Ureter (tissue), 1 donor: ENCODE results near the gene TMEM80. TPM values are rescaled to one million over a fixed set of nuclear protein-coding genes. Genes with fewer than 3 reads are reported as not detected.
"Not testable (repeated sequence)": the region's sequence is repeated elsewhere in the genome, so short reads cannot be mapped to it uniquely, and the experiment has no call there.

Experiments used
- DNase-seq: peaks from one replicate; pipeline ENCODE4 v3.0.0-alpha.2; 2020; ENCODE audit warnings: low spot score
- total RNA-seq: library from RNA; stranded (reverse); gene quantifications from one replicate; pipeline ENCODE4 v1.2.4, GENCODE V29; 2023
- donor health status: DM: yes; HTN: yes; CAD: no.

Gene TMEM80
- total RNA-seq, 1 donor from 2014 or later, result 32.5 TPM

DNA sequence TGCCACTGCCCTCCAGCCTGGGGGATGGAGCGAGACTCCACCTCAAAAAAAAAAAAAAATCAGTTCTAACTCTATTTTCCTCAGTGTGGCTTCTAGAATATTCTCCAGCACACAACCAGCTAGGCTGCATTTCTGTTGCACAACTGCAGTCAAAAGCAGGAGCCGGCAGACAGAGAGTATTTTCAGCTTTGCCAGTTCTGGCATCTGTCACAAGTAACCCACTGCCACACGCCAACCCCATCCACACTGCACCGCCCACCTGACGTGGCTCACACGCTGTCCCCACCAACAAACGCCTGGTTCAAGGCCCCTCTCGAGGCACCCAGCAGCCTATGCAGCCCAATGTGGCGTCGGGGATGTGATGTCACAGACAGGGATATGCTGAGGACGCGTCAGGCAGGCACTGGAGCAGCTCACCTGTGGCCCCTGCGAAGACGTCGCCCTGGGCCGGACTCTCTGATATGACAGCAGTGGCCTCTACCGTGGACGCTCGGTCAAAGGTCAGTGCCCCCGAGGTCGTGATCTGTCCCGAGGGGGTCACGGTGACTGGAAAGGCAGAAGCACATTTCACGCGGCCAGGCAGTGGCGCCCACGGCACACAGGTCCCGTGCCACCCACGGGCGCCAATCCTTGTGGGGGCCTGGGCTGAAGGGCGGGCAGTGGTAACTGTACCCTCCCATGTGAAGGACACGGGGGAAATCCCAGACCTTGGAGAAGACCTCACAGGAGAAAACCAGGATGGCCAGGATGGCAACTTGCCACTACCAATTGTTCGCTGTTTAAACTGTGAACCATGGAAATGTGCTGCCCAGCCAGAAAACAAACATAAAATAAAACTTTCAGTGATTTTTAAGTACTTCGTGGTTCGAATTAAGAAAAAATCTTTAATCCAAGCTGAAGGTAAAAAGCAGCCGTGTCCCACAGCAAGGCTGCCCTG is 16.1 kb upstream of the TMEM80 start:
- DNase-seq, result no peak

DNA sequence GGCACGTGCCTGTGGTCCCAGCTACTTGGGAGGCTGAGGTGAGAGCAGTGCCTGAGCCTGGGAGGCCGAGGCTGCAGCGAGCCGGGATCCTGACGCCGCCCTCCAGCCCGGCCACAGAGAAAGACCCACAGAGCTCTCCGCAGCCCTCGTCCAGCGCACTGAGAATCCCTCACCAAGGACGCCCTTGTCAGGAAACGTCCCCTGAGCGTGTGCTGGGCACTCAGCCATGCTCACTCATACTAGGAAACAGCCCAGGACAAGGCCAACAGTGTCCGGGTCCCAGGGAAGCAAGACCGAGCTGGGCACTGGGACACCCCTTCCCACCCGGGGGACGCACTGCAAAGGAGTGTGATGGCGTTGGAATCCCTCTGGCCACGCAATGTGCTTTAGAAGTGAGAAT is 15.1 kb upstream of the TMEM80 start:
- no peak for DNase-seq

DNA sequence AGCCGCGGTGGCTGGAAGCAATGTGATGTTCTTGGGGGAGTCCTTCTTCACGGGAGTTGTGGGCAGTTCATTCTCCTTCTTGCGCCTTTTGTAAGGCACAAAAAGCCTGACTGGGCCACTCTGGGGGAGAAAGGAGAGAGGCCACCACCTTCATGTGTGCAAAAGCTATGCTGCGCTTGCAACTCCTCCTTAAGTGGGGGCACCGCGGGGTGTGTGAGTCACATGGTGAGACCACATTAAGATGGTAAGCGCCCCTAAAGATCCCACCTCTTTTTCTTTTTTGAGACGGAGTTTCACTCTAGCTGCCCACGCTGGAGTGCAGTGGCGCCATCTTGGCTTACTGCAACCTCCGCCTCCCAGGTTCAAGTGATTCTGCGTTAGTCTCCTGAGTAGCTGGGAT is 14.6 kb upstream of the TMEM80 start:
- no peak for DNase-seq

DNA sequence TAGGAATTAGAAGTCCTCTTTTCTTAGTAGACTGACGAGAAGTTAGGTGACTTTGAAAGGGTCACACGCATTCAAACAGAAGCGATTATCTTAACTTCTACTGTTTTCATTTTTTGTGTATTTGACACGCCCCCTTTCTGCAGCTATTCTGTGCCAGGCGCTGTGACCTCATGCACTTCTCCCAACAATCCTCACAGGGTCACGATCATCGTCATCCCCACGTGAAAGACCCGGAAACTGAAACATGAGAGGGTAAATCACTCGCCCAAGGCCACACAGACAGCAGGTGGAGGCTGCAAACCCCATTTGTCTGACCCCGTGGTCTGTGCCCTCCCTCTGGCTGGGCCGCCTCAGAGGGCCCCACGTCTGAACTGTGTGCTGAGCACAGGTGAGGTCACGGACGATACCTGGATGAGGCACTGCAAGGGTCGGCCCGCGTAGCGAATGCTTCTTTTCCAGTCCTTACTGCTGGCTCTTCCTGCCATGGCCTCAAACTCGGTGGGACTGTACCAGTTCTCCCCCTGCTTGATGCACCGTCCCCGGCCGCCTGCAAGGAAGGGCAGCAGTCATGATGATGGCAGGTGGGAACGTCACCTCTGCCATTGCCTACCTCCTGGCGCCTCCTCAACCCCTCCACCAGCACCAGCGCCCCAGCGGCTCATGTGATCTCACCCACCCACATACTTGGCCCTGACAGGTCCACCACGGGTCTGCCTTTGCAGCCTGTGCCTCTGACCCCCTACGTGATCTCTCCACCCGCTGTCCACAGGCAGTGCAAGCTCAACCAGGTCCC is 9.0 kb upstream of the TMEM80 start:
- DNase-seq, result no peak

DNA sequence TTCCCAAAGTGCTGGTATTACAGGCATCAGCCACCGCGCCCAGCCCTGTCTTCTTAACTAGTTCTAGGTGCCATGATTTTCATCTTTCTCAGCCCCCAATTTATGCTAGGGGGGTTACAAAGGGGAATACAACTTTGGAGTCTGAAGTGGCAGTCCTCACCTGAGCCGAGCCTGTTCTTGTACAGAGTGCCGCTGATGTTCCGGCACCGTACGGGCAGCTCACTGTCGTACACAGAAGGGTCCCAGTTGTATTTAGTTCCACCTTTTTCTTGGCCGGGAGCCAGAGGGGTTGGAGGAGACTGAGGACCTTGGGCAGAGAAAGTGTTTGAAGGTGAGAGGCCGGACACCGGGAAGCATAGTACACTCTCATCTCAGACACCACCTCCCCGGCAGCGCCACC is 7.9 kb upstream of the TMEM80 start:
- DNase-seq, result no peak

DNA sequence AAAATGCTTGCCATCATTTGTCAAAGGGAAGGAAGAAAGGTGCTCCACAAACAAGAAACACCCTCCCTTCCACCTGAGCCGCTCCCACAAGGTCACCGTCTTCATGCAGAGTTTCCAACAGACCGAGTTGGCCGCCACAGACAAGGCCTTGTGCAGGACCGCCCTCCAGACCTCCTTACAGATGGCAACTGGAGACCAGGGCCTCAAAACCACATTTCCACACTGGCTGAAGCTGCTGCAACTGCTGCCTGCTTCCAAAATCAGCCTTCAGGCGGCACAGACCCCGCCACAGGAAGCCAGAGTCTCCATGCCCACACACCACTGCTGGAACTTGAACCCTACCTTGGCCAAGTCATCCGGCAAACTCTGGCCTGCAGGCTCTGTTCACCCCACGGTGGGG is 6.9 kb upstream of the TMEM80 start:
- DNase-seq, result no peak

DNA sequence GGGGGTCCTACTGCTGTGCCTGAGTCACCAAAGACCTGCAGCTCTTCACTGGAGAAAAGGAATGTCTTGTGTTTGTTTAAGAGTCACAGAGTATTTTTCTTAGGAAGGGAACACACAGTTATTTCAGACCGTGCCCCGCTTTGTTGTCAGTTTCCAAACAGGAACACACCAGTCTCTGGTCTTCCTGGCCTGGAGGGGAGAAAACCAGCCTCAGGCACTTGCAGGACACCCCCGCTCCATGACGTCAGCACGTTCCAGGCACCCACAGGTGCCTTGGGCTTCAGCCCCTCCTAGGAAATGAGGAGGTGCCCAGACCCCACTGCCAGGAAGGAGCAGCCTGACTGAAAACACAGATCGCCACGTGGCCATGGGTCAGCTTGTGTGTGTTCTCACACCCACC is 6.0 kb upstream of the TMEM80 start:
- no peak for DNase-seq

DNA sequence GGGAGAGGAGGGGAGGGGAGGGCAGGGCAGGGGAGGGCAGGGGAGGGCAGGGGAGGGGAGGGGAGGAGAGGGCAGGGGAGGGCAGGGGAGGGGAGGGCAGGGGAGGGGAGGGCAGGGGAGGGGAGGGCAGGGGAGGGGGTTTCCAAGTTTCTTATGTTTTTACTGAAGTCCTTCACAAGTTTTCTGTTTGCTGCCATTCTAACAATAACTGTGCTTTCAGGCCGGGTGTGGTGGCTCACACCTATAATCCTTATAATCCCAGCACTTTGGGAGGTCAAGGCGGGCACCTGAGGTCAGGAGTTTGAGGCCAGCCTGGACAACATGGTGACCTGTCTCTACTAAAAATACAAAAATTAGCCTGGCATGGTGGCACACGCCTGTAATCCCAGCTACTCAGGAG is 5.4 kb upstream of the TMEM80 start:
- not testable (repeated sequence) for DNase-seq

DNA sequence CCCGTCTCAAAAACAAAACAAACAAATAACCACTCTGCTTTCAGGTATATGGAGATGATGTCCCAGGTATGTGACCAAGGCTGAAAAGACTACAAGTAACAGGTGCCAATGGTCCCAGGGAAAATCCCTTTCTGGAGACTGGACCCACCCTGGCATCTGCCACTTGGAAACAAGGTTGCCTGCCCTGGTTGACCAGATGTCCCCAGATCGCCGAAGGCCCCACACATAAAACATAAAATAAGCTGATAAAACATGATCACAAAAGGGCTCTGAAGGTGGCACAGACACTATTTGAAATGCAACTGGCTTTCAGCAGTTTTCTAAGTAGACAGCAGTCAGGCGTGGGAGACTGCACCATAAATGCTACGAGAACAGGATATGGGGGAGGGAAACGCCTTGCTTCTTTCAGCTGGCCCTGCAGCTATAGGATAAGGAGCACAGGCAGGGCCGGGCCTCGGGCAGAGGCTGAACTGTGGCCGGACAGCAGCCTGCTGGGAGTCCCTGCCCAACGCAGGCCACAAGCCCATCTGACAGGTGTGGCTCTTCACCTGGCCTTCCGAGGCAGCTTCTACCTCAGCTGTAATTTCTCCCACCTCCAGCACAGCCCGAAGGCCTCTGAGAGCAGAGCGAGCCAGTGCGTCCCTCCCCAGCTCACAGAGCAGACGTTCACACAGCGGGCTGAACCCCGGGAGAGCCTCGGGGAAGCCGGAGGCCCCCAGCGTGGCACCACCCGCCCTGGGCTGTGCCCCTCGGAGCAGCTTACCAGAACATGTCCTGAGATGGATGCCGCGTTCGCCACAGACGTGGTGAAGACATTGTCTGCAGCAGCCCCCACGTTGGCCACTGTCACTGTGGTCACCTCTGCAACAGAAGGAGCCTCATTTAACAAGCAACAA is 4.6 kb upstream of the TMEM80 start:
- no peak for DNase-seq

DNA sequence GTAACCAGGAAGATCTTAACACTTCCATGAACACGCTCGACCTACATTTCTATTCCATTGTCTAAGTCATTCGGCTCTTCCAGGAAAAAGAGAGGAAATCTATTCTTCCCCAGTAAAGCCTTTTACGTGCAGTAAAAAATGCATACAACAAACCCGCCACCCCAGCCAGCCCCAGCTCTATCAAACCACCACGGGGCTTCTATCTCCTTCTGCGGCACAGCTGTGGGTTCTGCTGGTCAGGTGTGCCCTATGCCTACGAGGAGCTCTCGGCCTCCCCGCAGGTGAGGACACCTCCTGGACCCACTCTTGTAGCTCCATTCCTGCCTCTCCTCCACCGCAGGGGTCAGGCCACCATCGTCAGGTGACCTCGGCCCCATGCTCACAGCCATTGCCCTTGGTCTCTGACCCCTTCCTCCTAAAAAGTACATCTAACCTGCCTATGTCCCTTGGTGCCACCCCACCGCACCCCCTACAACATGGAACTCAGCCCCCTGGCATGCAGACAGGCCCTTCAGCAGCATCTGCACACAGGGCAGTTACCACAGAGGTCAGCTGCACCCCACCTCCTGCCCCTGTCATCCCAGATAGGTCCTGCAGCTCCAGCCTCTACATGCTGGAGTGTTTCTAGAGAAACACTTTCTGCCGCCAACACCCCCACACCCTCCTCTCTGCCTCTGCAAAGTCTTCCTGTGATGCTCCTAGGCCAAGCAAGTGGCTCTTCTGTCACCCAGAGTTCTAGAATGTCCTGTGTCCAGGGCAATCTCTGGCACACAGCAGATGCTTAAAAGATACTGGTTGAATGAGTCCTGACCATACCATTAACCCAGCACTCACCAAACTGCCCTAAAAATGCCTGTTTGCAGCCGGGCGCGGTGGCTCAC is 3.7 kb upstream of the TMEM80 start:
- DNase-seq, result no peak

DNA sequence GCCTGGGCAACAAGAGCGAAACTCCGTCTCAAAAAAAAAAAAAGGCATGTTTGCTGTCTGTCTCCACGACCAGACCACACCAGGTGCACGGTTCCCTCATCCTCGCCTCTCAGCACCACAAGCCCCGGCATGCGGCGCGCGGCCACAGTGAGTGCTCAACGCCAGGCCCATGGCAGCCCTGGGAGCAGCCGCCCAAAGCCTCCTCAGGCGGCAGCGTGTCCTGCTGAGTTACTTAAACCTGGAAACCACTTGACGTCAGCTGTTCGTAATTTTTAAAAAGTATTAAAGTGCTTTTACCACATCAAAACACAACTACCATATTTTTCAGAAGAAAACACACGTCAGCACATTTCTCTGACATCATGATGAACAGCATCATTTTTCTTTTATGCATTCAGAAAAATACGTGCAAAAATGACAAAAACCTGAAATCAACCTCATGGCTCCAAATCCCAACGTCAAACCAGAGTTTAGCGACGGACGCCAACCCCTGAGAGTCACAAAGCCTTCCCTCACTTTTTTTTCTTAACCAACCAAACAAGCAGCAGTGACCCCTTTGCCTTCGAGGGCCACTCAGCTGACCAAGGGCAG is 2.7 kb upstream of the TMEM80 start:
- no peak for DNase-seq

DNA sequence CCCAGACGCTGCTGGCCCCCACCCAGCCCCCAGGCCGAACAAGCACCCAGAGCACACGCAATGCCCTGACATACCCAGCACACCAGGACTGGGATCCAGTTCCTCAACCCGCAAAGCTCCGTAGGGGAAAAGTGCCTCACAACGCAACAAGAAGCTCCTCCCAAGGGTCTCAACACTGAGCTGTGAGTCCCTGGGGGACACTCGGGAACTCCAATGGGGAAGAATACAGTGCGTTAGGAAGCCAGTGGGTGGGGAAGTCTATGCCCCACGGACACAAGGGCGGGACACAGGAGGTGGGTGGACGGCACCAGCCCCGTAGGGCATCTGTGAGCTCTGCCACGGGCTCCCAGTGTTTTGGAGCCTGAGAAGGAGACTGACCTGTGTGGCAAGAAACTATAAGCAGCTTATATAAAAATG is 2.2 kb upstream of the TMEM80 start:
- DNase-seq, result no peak

DNA sequence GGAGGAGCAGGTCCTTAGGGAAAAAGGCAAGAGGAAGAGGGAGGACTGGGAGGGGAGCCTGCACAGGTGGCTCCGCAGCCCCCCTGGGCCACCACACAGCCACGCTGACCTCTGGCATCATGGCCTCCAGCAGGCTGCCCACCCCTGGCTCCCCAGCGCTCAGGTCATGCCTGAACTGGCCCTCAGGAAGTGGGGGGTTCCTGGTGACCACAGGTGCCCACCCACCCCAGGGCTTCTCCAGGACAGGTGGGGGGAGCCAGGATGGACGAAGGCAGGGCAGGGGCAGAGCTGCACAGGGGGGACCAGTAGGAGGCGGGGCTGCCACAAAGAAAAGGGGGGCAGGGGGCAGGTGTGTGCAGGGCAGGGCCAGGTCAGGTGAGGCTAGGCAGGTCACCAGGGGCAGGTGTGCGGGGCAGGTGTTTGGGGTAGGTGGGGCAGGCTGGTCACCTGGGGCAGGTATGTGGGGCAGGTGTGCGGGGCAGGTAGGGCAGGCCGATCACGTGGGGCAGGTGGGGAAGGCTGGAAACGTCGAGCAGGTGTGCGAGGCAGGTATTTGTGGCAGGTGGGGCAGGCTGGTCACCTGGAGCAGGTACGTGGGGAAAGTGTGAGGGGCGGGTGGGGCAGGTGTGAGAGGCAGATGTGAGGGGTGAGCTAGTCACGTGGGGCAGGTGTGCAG is 1.6 kb upstream of the TMEM80 start:
- peak; percentile 65 for DNase-seq

DNA sequence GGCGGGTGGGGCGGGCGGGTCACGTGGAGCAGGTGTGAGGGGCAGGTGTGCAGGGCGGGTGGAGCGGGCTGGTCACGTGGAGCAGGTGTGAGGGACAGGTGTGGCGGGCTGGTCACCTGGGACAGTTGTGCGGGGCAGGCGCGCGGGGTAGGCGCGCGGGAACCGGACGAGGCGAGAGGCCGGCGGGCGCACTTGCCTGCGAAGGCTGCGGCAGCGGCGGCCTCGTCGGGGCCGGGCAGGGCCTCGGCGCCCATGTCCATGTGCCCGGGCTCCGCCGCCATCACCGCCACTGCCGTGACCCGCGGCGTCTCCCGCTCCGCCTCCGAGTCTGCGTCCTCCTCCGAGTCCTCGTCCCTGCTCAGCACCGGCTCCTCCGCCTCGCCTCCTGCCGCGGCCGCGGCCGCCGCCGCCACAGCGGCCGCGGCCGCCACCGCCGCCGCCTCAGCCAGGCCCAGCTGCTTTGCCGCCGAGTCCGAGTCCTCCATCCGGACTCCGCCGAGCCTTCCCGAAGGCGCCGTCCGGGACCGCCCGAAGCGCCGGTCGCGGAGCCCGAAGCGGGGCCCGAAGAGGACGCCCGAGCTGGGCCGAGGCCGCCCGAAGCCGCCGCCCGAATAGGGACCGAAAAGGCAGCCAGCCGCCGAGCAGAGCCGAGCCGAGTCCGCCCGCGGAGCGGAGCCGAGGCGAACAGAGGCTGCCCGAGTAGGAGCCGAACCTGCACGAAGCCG is 891 bp upstream of the TMEM80 start, which contains the start of gene DEAF1:
DEAF1 (minus strand) TSS at position 660 of the 725 bp plus-strand sequence; CDS start at position 485, 175 bp downstream.
- peak; percentile 99 for DNase-seq

DNA sequence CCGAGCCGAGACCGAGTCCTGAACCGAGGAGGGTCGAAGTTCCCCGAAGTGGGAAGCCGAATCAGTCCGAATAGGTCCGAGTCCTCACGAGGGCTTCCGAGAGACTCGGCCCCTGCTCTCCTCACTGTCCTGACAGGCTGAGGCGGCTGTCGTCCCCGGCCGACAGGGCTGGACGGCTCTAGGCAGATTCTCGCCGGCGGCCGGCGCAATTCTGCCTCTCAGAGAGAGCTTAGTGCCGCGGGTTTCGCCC is 403 bp upstream of the TMEM80 start:
- no peak for DNase-seq

DNA sequence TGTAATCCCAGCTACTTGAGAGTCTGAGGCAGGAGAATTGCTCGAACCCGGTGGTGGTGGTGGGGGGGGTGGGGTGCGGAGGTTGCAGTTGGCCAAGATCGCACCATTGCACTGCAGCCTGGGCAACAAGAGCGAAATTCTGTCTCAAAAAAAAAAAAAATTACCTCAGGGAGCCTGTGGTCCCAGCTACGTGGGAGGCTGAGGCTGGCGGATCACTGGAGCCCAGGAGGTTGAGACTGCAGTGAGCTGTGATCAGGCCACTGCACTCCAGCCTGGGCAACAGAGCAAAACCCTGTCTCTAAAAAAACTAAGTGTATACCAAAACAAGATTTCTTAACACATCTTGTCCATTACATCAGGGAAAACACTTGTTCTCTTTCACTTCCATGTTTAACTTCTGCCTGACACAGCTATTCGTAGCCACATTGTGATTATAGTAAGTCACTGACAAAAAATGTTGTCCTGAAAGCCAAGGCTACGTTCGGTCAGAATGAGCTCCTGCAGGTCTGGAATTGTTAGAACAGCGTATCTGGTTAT is 1.4 kb downstream of the TMEM80 start:
- DNase-seq, result no peak

DNA sequence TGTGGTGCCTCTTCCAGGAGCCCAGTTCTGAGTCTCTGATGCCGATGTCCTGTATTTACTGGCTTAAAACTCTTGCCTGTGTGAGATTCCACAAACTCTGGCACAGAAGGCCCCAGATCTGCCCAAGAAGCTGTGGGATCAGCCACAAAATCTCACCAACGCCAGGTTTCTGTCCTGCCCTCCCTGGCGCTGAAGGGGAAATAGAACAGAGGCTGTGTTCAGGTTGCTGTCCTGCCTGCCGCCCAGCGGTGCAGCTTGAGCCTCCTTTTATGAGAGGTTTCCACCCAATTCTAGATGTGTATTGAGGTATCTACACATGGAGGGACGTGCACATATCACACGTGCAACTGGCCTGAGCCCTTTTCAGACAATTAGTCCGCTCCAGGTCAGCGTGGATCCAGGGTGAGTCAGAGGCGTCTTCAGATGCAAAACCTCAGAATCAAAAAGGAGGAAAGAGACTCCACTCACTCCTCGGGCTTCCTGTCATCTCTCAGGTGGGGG is 2.2 kb downstream of the TMEM80 start:
- DNase-seq, result no peak

DNA sequence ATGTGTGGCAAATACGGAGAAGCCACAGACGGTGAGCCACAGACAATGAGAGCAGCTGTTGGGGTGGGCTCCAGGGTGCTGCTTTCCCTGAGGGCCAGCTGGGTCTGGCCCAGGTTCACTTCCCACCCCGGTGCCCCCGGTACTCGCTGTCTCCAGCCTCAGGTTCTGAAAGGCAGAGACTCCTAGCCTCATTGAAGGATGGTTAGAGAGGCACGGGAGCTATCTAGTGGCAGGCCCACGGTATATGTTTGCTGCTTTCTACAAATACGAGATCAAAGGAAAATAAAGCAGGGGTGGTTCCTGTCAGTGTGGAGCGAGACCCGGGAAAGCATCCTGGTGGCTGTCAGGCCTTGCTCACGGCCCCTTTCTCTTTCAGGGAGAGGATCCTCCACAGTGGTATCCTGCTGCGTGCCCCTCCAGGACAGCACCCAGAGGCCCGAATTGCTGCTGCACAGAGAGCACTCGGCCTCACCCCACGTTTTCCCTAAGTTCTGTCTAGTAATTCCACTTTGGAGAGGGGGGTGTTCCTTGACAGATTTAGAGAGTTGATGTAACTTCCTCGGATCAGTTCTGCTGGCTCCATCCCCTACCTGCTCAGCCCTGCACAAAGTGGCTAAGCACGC is 3.0 kb downstream of the TMEM80 start:
- no peak for DNase-seq
